ENCODE results near the gene GBX2.

The GBX2 gene

GRCh38 chr2:236180076-236180816 lies 12.1 kb upstream of the GBX2 start:
- no peak for DNase-seq

DNA sequence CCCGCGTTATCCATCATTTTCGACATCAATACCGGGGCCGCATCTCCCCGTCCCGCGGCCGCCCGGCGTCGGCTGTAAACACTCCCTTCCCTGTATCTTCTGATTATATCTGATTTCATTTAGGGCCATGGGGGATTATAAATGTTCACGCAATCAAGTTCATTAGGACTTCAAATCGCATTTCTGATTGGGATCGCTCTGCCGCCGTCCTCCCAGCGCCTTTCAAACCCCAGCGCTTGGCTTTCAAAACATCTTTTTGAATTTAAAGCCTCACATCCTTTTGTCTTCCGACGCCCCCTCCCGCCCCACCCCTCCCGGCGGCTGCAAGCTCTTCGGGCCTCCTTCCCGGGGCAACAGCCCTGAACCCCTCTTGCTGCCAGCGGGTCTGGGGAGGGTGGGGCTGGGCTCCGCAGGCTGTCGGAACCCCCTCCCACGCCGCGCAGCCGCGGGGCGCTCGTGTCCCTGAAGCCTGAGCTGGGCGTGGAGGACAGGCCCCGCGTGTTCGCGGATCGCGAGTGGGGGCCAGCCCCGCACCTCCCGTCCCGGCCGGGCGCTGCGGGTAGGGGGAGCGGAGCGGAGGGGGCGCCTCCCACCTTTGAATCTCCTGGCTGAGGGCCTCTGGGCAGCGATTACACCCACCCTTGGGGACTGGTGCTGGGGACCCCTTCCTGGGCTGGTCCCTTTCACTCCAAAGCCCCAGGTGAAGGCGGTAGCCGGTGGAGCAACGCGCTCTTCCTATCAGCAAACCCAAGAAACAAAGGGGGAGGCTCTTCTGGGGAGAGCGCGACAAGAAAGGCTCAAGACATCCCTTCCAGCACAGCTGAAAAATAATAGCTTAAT lies 11.3 kb upstream of the GBX2 start:
- DNase-seq, result no peak

DNA sequence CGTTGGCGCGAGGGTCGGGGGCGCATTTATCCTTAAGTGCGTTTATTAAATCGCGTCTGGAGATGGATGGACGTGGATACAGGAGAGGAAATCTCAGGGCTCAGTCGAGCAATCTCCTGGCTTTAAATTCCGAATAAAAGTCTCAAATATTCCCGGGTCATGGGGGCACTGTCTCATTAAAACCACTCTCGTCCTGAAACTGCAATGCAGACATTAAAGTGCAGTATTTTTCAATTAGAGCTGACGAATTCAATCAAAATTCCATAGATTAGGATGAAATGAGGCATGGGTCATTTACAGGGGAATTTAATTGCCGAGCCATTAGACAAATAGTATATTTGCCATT lies 10.7 kb upstream of the GBX2 start:
- no peak for DNase-seq

DNA sequence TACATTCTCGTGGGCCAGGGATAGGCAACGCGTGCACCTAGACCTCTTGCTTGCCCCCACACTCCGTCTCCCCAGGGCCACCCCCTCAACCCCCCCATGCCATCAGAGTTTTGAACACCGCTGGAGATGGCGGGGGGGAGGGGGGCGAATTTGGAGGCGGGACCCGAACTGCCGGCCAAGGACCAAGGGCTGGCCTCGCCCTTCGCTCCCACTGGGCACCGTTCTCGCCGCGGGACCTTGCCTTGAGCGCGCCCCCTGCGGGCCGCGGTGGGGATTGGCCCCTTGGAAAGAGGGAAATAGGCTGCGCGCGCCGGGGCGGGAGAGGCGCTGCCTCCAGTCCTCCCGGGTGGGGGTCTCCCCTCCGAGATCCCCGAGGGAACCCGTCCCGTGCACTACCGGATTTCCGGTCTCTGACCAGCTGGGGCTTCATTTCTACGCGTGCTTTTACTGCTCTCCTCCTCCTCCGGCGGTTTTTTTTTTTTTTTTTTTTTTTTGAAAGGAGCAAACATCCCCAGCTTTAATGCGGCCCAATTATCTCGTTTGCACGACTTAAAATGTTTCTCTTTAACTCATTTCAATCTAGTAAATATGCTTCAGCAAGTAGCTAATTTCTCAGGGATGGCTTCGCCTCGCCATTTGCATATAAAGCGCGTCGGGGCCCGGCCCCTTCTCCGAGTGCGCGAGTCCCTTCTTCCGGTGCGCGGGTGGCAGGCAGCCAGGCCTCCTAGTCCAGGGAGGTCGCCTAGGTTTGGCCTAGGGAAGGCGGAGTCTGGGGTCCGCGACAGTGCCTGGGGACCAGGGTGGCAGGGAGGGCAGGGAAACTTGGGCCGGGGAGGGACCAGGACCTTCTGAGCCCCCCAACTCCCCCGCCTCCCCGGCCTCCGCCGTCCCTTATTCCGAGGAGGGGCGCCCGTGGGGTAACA lies 10.0 kb upstream of the GBX2 start:
- no peak for DNase-seq

- DNase-seq, result no peak
These were observed 9.4 kb upstream of the GBX2 start for GRCh38 chr2:236177604-236177966.

GRCh38 chr2:236176951-236177350 lies 8.8 kb upstream of the GBX2 start:
- DNase-seq, result no peak

DNA sequence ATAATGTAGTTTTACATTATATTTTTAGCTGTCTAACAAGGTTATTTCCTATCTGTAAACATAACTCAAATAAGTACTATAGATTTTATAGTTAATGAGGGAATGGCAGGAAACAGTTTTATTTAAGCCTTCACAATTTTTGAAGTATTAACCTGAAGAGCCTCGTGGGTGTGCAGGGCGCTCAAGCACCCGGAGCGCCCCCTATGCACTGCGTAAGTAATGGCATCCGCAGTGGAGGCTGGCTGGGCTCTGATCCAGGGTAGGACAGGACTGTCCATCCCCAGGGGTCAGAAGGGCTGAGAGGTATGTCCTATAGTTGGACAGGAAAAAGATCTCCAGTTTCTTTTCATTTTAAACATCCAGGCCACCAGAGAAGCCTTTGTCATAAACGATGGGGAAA lies 8.2 kb upstream of the GBX2 start:
- DNase-seq, result no peak

DNA sequence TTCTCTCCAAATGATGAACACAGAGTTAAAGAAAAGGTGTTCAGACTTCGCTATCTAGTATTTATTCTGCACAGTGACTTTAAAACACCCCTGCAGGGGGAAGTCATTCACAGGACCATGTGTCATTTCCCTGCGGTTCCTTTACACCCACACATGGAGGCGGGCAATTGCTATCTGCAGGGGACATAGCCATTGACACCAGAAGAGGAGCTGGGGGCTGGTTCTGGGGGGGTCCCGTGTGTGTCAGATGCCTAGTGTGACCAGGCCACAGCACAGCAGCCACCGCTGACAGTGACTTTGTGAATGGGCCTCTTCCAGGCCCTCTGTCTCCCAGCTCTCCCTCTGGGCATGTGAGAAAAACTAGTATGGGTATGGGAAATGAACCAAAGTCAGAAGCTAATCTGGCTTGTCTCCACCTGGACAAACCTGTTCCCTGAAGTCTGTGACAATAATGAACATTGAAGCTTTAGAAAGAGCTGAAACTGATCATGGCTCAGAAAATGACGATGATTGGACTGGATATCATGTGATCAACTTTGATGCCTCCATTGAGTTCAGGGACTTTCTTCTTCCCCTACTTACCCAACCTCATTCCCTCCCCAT lies 7.5 kb upstream of the GBX2 start:
- DNase-seq, result no peak

DNA sequence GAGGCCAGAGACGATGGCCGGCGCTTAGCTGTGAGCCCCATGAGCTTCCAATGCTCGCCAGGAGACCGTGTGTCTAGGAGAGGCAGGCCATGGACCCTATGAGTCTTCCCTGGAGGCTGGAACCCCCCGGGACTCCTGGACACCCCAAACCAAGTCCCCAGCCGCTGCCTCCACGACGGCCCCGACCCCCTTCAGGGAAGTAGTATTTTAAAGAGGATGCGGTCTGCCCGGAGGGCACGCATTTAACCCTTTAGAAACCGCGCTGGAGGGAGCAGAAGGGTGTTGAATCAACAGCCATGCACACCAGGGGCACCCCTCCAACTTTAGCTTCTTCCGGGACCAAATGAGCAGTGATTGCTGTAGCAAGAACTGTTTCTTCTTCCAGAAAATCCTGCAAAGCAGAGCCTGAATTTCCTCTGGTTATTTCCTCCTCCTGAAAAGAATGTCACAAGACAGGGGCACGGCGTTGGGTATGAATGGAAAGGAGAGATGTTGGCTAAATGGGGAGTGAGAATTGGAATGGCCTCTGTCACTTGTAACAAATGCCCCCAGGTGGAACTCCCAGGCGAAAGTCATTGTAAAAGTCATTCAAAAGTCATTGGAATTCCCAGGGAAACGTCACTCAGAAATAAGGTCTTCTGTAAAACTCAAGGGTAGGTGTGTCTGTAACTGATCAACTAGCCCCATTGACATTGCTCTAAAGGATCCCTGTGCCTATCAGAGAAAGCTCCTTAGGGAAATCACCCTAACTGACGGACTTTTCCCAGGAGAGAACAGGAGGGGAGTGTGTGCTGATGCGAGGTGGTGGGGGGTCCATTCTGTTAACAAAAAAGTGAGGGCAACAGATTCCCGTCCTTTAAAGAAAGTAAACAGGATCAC lies 5.8 kb upstream of the GBX2 start:
- DNase-seq, result no peak

DNA sequence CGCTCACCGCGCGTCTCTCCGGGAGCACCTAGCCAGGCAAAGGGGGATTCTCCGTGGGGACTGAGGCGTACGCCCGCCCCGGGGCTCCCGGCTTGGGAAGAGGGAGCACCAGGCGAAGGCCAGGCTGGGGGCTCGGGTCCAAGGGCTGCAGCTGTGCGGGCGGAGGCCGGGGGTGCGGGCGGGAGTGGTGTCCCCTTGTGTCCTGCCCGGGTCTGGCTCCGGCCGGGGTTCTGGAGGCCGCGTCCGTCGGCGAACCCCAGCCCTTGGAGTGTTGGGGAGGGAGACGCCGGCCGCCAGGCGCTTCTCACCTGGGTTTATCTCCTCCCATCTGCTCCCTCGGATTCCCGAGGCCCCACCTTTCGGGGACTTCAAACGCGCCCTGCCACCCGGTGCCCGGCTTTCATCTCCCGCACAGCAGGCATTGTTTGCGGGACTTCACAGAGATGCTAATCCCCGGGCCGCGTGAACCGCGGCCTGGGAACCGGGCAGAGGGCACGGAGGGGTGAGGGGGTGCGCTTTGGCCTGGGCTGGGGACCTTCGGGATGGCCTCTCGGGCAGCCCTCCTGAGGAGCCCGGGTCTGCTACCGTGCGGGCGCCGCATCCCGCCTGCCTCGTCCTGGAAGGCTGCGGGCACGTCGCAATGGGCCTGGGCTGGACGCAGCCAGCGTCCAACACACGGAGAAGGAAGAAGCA lies 5.0 kb upstream of the GBX2 start:
- no peak for DNase-seq

- no peak for DNase-seq
These were observed 4.3 kb upstream of the GBX2 start for GRCh38 chr2:236172255-236173035.

DNA sequence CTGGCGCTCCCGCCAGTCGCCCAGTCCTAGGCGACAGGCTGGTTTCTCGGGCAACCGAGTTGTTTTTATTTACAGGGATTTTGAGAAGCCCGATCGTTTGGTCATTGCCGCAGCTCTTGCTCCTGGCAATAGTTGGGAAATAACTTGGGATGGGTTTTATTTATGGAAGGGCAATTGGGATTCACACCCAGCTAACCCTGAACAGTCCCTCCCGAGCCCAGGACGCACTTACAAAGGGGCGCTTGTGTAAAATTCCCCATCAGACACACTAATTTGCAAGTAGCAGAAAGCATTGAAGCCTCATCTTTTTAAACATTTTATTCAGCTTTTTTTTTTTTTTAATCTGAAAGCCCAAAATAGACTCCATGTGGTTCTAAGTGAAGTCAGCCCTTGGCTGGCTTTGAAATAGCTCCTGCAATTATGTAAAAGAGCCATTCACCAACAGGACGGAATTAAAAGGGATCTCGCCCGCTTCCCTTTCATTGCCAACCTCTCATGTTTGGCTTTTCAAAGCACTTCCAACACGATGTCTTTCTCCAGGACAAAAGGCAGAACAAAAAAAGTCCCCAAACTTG lies 3.6 kb upstream of the GBX2 start:
- no peak for DNase-seq

DNA sequence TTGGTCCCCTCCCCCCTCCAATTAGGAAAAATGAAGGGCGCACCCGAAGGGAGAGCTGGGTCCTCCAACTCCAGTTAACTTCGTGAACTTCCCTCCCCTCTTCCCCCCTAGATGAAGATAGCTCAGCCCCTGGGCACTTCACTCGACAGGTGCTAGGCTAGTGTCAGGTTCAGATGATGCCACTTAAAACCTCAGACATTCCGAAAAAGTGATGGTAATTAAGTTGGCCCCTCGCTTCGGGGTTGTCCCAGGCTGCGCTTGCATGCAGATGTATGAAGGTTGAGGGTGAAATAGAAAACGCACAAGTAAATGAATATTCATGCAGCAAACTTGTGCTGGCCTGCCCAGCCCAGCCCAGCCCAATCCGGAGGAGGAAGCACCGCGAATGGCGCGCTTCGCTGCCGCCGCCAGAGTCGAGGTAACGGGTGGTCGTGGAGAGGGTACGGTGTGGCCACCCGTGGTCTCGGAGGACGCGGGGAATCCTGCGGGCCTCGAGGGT lies 3.0 kb upstream of the GBX2 start:
- no peak for DNase-seq

GRCh38 chr2:236170590-236171165 lies 2.5 kb upstream of the GBX2 start:
- no peak for DNase-seq

DNA sequence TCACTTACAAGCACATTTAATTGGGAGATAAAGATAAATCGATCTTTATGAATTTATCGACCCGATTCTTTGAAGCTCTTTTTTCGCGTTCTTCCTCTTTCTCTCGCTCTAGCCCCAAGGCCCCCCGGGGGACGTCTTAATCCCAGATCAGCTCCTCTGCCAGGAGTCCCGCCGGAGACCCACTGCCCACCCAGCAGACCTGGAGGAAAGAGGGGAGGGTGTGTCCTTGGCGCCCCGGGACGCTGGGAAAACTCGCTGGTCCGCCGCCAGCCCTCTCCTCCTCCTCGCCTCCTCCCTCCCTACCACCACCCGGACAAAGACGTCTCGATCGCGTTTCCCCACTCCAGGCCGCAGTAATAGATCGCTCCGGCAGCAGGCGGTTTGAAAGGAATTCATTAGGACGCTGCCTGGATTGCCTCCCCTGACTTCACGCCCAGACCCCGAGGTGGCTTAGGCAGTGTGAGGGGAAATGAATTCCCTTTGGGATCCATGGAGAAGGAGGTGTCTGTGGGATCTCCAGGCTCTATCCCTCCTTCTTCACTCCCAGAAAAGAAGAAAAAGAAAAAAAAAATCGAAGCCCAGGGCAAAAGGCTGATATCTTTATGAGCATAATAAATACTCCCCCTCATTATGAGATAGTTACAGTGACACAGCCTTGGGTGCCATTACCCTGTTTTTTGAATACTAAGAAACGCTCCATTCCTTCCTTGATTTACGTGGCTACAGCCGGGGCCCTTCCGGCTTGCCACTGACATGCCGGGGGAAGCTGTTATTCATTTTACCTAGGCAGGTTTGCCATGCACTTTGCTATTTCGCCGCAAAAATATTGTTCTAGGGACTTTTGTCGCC lies 1.8 kb upstream of the GBX2 start:
- DNase-seq, result no peak

GRCh38 chr2:236169151-236169721 lies 1.1 kb upstream of the GBX2 start:
- DNase-seq, result no peak

DNA sequence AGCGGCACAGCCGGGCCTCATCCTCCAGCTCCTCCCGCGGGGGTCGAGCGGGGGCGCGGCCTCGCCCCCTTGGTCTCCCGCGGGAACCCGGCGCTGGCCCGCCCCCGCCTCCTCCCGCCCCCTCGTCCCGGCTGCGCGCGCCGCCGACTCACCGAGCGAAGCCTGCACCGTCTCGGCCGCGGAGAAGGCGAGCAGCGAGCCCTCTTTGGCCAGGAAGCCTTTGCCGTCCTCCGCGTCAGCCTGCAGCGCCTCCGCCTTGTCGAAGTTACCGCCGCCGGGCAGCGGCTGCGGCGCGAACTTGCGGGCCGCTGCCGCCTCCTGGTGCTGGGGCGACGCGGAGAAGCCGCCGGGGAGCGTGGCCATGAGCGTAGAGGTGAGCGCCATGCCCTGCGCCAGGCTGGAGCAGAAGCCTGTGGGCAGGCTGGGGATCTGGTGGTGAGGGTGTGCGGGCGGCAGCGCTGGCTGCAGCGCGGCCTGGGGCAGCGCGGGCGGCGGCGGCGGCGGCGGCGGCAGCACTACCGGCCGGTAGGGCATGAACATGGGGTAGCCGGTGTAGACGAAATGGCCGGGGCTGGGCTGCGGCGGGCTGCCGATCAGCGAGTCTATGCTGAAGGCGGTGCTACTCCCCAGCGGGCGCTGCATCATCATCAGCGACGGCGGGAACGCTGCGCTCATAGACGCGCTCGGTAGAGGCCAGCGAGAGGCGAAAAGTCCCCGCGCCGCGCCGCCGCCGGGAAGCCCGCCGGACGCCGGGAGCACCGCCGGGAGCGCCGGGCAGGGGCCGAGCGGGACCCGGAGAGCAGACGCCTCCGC lies 683 bp downstream of the GBX2 start:
- DNase-seq, result no peak

Measured in central memory CD4-positive, alpha-beta T cell (primary cell).